Esophagus squamous epithelium (tissue), 5 donors: ENCODE results near the gene AVPR1B. TPM values are rescaled to one million over a fixed set of nuclear protein-coding genes. Genes with fewer than 3 reads are reported as not detected.

ENCODE experiments used
- DNase-seq: peaks from one replicate; lab custom pipeline; 2025; lab: John Stamatoyannopoulos, UW
- H3K27ac ChIP-seq, 4 donors: fragments of 200-600 bp; sonication (generic); one replicate each; pipeline ENCODE4 v1.5.1; 2016 to 2019; ENCODE audit warnings: mild to moderate bottlenecking in 1 of 4
- H3K27me3 ChIP-seq, 4 donors: fragments of 200-600 bp; sonication (generic); 1 replicate in 3 of 4; 2 replicates in 1 of 4; pipeline versions ENCODE4 v1.5.1 to v1.6.0; 2017 to 2021; ENCODE audit warnings: antibody characterized with exemption in 1 of 4
- H3K36me3 ChIP-seq, 3 donors: fragments of 200-600 bp; sonication (generic); one replicate each; pipeline ENCODE4 v1.5.1; 2016 to 2019
- H3K4me1 ChIP-seq, 3 donors: fragments of 200-600 bp; sonication (generic); one replicate each; pipeline ENCODE4 v1.5.1; 2017 to 2019
- H3K4me3 ChIP-seq, 4 donors: fragments of 200-600 bp; sonication (generic); 1 replicate in 3 of 4; 2 replicates in 1 of 4; pipeline ENCODE4 v1.5.1; 2016 to 2019; ENCODE audit warnings: mild to moderate bottlenecking in 2 of 4, moderate library complexity in 1 of 4
- H3K9me3 ChIP-seq, 3 donors: fragments of 200-600 bp; sonication (generic); one replicate each; pipeline ENCODE4 v1.5.1; 2016 to 2019
- CTCF ChIP-seq, 6 experiments: fragments of 450-650 bp in 4 of 6; fragments of 200-600 bp in 2 of 6; sonication (generic) in 2 of 6; IDR thresholded peaks; one replicate each; pipeline ENCODE4 v1.5.1; 2016 to 2019; ENCODE audit warnings: antibody characterized with exemption in 6 of 6, mild to moderate bottlenecking in 4 of 6, moderate library complexity in 4 of 6
- POLR2A ChIP-seq, 4 donors: fragments of 450-650 bp; IDR thresholded peaks; one replicate each; pipeline ENCODE4 v1.6.1; 2017; ENCODE audit warnings: antibody characterized with exemption in 4 of 4, mild to moderate bottlenecking in 4 of 4, moderate library complexity in 3 of 4
- WGBS, 2 donors: methylation state at CpG; one replicate each; pipeline ENCODE4 v1.1.5; 2018; 5-methylcytosine and 5-hydroxymethylcytosine counted together
- intact Hi-C: fragments of 100-400 bp; cut with DNase I; formaldehyde crosslinking; loops from one replicate; pipeline ENCODE4 v1.15.0; 2022
- total RNA-seq, 4 donors: library from RNA; depleted of rRNA; stranded (reverse); fragments of >200 nt; gene quantifications; one replicate each; pipeline ENCODE4 v1.1.0, GENCODE V29; 2016
- donor health status: DM: yes; HTN: yes; CAD: no.

AVPR1B gene
- total RNA-seq, 4 donors from 2014 or later, result not detected

- H3K4me3 ChIP-seq, result no peak overlapping the region
- H3K4me1 ChIP-seq, result peaks cover 6 to 52% (median 13%) of the 10 kb centered on the region in 3 donors
- no peak for DNase-seq
- WGBS, 2 donors, result no CpG with 5 or more reads among the region's 15 CpGs
- H3K36me3 ChIP-seq, result no peaks in the 10 kb centered on the region
- intact Hi-C loops, result no loop called here
- peaks cover 0 to 25% (median 0%) of the 10 kb centered on the region in 4 donors for H3K27me3 ChIP-seq
- no peaks in the 10 kb centered on the region for H3K9me3 ChIP-seq
- no peak overlapping the region for H3K27ac ChIP-seq
- no peak for TF ChIP-seq CTCF (IDR thresholded peaks at IDR 0.05)
- no peak for TF ChIP-seq POLR2A (IDR thresholded peaks at IDR 0.05)
Observed at GRCh38 chr1:206110161-206110560, 7.0 kb downstream of the AVPR1B start.

DNA sequence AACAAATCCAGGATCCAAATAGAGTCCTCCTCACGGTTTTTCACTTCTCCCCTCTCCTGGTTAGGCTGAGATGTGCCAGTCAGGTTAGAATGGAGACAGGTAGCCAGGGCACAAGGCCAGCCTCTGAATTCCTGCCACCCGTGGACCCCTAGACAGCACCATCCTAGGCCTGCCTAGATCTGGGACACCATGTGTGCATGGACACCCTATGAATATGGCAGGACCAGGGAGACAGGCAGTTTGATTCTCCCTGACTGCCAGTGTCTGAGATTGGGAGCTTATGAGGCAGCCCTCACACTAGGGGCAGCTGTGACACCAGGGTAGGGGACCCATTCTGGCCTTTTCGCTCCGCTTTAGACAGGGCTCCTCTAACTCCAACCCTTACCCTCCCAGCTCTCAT lies 7.5 kb downstream of the AVPR1B start:
- Histone ChIP-seq H3K36me3 (no peaks in the 10 kb centered on the region), H3K4me1 (peaks cover 6 to 48% (median 13%) of the 10 kb centered on the region in 3 donors), H3K4me3 (no peak overlapping the region), H3K9me3 (no peaks in the 10 kb centered on the region), H3K27ac (no peak overlapping the region), H3K27me3 (peaks cover 0 to 25% (median 0%) of the 10 kb centered on the region in 4 donors)
- DNase-seq, result no peak
- WGBS, 2 donors, result 55 to 87% methylated on average over 1 to 4 of the region's 4 CpGs
- intact Hi-C loops, result loop anchor here (5.0 to 10.0 kb wide), 3 partner anchors 85 to 192 kb away; partner anchors contain the start of gene CTSE
- TF ChIP-seq CTCF (IDR thresholded peaks at IDR 0.05) (no peak), POLR2A (IDR thresholded peaks at IDR 0.05) (no peak)

GRCh38 chr1:206108635-206109034 lies 8.6 kb downstream of the AVPR1B start:
- WGBS, 2 donors, result 75 to 89% methylated on average over 1 to 2 of the region's 2 CpGs
- DNase-seq, result no peak
- H3K27me3 ChIP-seq, result peaks cover 0 to 25% (median 0%) of the 10 kb centered on the region in 4 donors
- no peak overlapping the region for H3K4me3 ChIP-seq
- H3K36me3 ChIP-seq, result no peaks in the 10 kb centered on the region
- H3K27ac ChIP-seq, result no peak overlapping the region
- TF ChIP-seq CTCF (IDR thresholded peaks at IDR 0.05) (no peak), POLR2A (IDR thresholded peaks at IDR 0.05) (no peak)
- intact Hi-C loops, result loop anchor here (5.0 to 10.0 kb wide), 3 partner anchors 84 to 191 kb away; partner anchors contain the start of gene CTSE
- H3K9me3 ChIP-seq, result no peaks in the 10 kb centered on the region
- peaks cover 6 to 37% (median 7%) of the 10 kb centered on the region in 3 donors for H3K4me1 ChIP-seq

DNA sequence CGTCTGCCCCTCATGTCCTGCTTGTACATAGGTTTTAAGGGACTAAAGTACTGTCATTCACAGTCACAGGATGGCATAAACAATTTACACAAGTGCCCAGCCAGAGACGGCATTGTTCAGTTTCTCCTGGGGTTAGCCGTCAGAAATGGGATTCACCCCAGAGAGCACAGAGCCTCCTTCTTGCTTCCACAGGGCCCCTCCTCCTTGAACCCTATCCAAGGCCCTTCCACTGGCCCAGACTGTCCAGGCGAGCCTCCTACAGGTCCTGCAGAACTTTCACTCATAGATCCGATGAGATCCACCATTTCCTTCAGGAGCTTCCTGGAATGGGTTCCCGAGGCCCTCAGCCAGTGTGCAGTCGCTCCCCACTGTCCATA lies 10.0 kb downstream of the AVPR1B start:
- Histone ChIP-seq H3K9me3 (no peaks in the 10 kb centered on the region), H3K27ac (no peak overlapping the region), H3K27me3 (peaks cover 0 to 25% (median 0%) of the 10 kb centered on the region in 4 donors), H3K4me3 (no peak overlapping the region), H3K36me3 (no peaks in the 10 kb centered on the region), H3K4me1 (peaks cover 0 to 22% (median 0%) of the 10 kb centered on the region in 3 donors)
- 76 to 77% methylated on average over 6 to 7 of the region's 7 CpGs for WGBS, 2 donors
- DNase-seq, result no peak
- TF ChIP-seq POLR2A (IDR thresholded peaks at IDR 0.05) (no peak), CTCF (IDR thresholded peaks at IDR 0.05) (no peak)
- intact Hi-C loops, result loop anchor here (5.0 to 10.0 kb wide), 3 partner anchors 82 to 190 kb away; partner anchors contain the start of gene CTSE

DNA sequence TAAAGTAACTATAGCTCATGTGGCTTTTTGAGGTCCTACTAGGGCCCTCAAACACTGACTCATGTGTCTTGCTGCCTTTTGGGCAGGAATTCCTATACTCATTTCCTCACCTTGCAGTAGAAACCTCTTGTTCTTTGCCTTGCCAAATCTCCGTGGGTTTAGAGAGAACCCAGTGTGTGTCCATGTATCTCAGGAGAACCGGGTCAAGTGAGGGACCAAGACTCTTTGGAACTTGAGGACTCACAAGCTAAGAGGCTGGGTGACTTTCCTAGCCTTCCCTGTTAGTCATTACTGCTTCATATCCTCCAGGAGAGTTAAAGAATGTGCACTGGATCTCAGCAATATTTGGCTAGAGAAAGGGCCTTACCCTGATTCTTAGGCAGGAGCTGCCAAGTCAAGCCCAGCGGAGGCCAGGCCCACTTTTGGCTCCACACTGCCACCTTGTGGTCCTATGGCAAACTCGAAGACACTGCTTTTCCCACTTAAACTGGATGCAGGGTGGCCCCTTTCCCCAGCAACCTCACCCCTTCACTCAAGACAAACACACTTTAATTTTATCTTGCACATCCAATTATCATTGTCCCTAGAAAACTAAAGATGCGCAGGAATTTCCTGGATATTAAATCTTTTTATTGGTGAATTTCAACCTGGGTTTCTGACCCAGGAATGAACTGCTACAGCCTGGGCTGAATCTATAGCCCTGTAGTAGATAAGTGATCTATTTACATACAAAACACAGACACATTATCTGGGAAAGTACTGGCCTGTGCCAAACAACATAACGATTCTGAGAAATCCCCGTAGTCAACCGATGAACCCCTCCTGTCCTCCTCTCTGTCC lies 10.6 kb downstream of the AVPR1B start:
- no peak for DNase-seq
- Histone ChIP-seq H3K36me3 (no peaks in the 10 kb centered on the region), H3K4me3 (no peak overlapping the region), H3K27ac (peak overlapping the region in 1 of 4 donors; percentile 27), H3K4me1 (peaks cover 0 to 16% (median 0%) of the 10 kb centered on the region in 3 donors), H3K9me3 (no peaks in the 10 kb centered on the region), H3K27me3 (peaks cover 0 to 25% (median 0%) of the 10 kb centered on the region in 4 donors)
- 39 to 48% methylated on average over 6 to 8 of the region's 8 CpGs for WGBS, 2 donors
- intact Hi-C loops, result loop anchor here (5.0 to 10.0 kb wide), 3 partner anchors 82 to 189 kb away; partner anchors contain the start of gene CTSE
- no peak for TF ChIP-seq POLR2A (IDR thresholded peaks at IDR 0.05)
- TF ChIP-seq CTCF (IDR thresholded peaks at IDR 0.05), result peak; percentile 74 to 92 (median 86)
